B cell (primary cell): ENCODE results near the gene MAN2B2.

Experiments
- CTCF ChIP-seq: fragments of 200-600 bp; IDR thresholded peaks from one replicate; pipeline ENCODE4 v1.8.0; 2022; ENCODE audit warnings: antibody characterized with exemption, mild to moderate bottlenecking
- EZH2 ChIP-seq: IDR thresholded peaks from 2 replicates; pipeline ENCODE4 v1.6.1; 2012; ENCODE audit warnings: borderline replicate concordance, low read depth, mild to moderate bottlenecking, moderate library complexity, low read length; ENCODE audit not compliant: insufficient read depth, poor library complexity, severe bottlenecking

GRCh38 chr4:6530964-6531363 is 44.0 kb upstream of the MAN2B2 start:
- TF ChIP-seq CTCF, result no peak
- TF ChIP-seq EZH2, result no peak
